H9 (cell line): Measurements from ENCODE around the gene KLHDC8A. TPM values are rescaled to one million over a fixed set of nuclear protein-coding genes. Genes with fewer than 3 reads are reported as not detected.

Experiments
- DNase-seq: peaks from one replicate; pipeline ENCODE4 v3.0.0-alpha.2; 2017
- H2AFZ ChIP-seq: one replicate; pipeline ENCODE4 v1.6.1; 2013; ENCODE audit warnings: mild to moderate bottlenecking, low read length, control low read depth, moderate library complexity
- H2AK5ac ChIP-seq: 2 replicates; pipeline ENCODE4 v1.6.1; 2013; ENCODE audit warnings: low read length, control low read depth, mixed read lengths; ENCODE audit not compliant: insufficient read length
- H2BK120ac ChIP-seq: one replicate; pipeline ENCODE4 v1.6.1; 2013; ENCODE audit warnings: low read depth, mild to moderate bottlenecking, low read length, control low read depth, inconsistent platforms; ENCODE audit not compliant: poor library complexity, severe bottlenecking
- H2BK12ac ChIP-seq: 2 replicates; pipeline ENCODE4 v1.6.1; 2013; ENCODE audit warnings: low read length, control low read depth, mixed read lengths, low read depth; ENCODE audit not compliant: insufficient read length
- H2BK15ac ChIP-seq: 2 replicates; pipeline ENCODE4 v1.6.1; 2013; ENCODE audit warnings: low read depth, low read length, control low read depth
- H2BK20ac ChIP-seq: one replicate; pipeline ENCODE4 v1.6.1; 2013; ENCODE audit warnings: low read depth, mild to moderate bottlenecking, low read length, control low read depth, inconsistent platforms; ENCODE audit not compliant: poor library complexity, severe bottlenecking
- H2BK5ac ChIP-seq: 2 replicates; pipeline ENCODE4 v1.6.1; 2013; ENCODE audit warnings: low read length, control low read depth, mixed read lengths; ENCODE audit not compliant: insufficient read length
- H3K14ac ChIP-seq: 2 replicates; pipeline ENCODE4 v1.6.1; 2013; ENCODE audit warnings: low read length, control low read depth; ENCODE audit not compliant: insufficient read depth
- H3K18ac ChIP-seq: 2 replicates; pipeline ENCODE4 v1.6.1; 2013; ENCODE audit warnings: low read depth, mild to moderate bottlenecking, mixed read lengths, low read length, control low read depth; ENCODE audit not compliant: insufficient read length
- H3K23ac ChIP-seq: 2 replicates; pipeline ENCODE4 v1.6.1; 2013; ENCODE audit warnings: low read length, control low read depth, mixed read lengths, low read depth; ENCODE audit not compliant: insufficient read length
- H3K23me2 ChIP-seq: 2 replicates; pipeline ENCODE4 v1.6.1; 2013; ENCODE audit warnings: low read depth, mild to moderate bottlenecking, mixed read lengths, low read length, control low read depth; ENCODE audit not compliant: insufficient read length, poor library complexity, severe bottlenecking
- H3K27ac ChIP-seq: 2 replicates; pipeline ENCODE4 v1.5.1; 2013; ENCODE audit warnings: low read length, control low read depth, mixed read lengths, low read depth; ENCODE audit not compliant: insufficient read length
- H3K27me3 ChIP-seq: 2 replicates; pipeline ENCODE4 v1.6.1; 2013; ENCODE audit warnings: low read length, control low read depth, inconsistent platforms; ENCODE audit not compliant: insufficient read depth
- H3K4ac ChIP-seq: 2 replicates; pipeline ENCODE4 v1.6.1; 2013; ENCODE audit warnings: low read depth, mild to moderate bottlenecking, control low read depth, inconsistent platforms, low read length, moderate library complexity
- H3K4me1 ChIP-seq: 2 replicates; pipeline ENCODE4 v1.6.1; 2013; ENCODE audit warnings: low read length, control low read depth, inconsistent platforms; ENCODE audit not compliant: insufficient read depth
- H3K4me2 ChIP-seq: 2 replicates; pipeline ENCODE4 v1.6.1; 2013; ENCODE audit warnings: low read length, control low read depth, mixed read lengths; ENCODE audit not compliant: insufficient read length, insufficient read depth
- H3K56ac ChIP-seq: 2 replicates; pipeline ENCODE4 v1.6.1; 2013; ENCODE audit warnings: low read depth, mild to moderate bottlenecking, mixed read lengths, low read length, control low read depth; ENCODE audit not compliant: insufficient read length
- H3K79me1 ChIP-seq: 2 replicates; pipeline ENCODE4 v1.6.1; 2013; ENCODE audit warnings: low read depth, mild to moderate bottlenecking, moderate library complexity, low read length, control low read depth, inconsistent platforms; ENCODE audit not compliant: insufficient read depth, poor library complexity, severe bottlenecking
- H3K79me2 ChIP-seq: 2 replicates; pipeline ENCODE4 v1.6.1; 2013; ENCODE audit warnings: low read length, control low read depth, inconsistent platforms; ENCODE audit not compliant: insufficient read depth
- H3K9ac ChIP-seq: 2 replicates; pipeline ENCODE4 v1.6.1; 2013; ENCODE audit warnings: low read length, control low read depth, mixed read lengths; ENCODE audit not compliant: insufficient read length; ENCODE audit errors: extremely low read depth
- H3K9me3 ChIP-seq: one replicate; pipeline ENCODE4 v1.6.1; 2013; ENCODE audit warnings: low read depth, low read length, inconsistent platforms; ENCODE audit not compliant: control insufficient read depth
- H3T11ph ChIP-seq: one replicate; pipeline ENCODE4 v1.6.1; 2013; ENCODE audit warnings: mild to moderate bottlenecking, low read length, control low read depth, inconsistent platforms
- H4K20me1 ChIP-seq: one replicate; pipeline ENCODE4 v1.6.1; 2013; ENCODE audit not compliant: control insufficient read depth, insufficient read length, insufficient read depth
- H4K5ac ChIP-seq: 2 replicates; pipeline ENCODE4 v1.6.1; 2013; ENCODE audit warnings: low read depth, mild to moderate bottlenecking, mixed read lengths, low read length, control low read depth; ENCODE audit not compliant: insufficient read length
- H4K8ac ChIP-seq: replicated peaks from 2 replicates; pipeline ENCODE4 v1.6.1; 2013; ENCODE audit warnings: low read length, control low read depth, mixed read lengths, low read depth; ENCODE audit not compliant: insufficient read length
- H4K91ac ChIP-seq: 2 replicates; pipeline ENCODE4 v1.6.1; 2013; ENCODE audit warnings: low read depth, mild to moderate bottlenecking, moderate library complexity, mixed read lengths, low read length, control low read depth; ENCODE audit not compliant: insufficient read length
- H3K27ac Mint-ChIP-seq, 3 experiments: 2 replicates in 2 of 3; 3 replicates in 1 of 3; pipeline ENCODE4 v1.8.0; 2020 to 2021; ENCODE audit warnings: mixed read lengths in 3 of 3, mild to moderate bottlenecking in 1 of 3, moderate library complexity in 1 of 3
- H3K27me3 Mint-ChIP-seq: 2 replicates; pipeline ENCODE4 v1.8.0; 2021; ENCODE audit warnings: low read depth, mild to moderate bottlenecking, moderate library complexity, mixed read lengths
- H3K36me3 Mint-ChIP-seq, 3 experiments: 2 replicates in 2 of 3; 3 replicates in 1 of 3; pipeline ENCODE4 v1.8.0; 2020 to 2021; ENCODE audit warnings: low read depth in 3 of 3, mixed read lengths in 3 of 3; ENCODE audit not compliant: insufficient read depth in 1 of 3
- H3K4me1 Mint-ChIP-seq, 2 experiments: 2 replicates each; pipeline ENCODE4 v1.8.0; 2020; ENCODE audit warnings: mixed read lengths in 2 of 2
- H3K4me3 Mint-ChIP-seq, 2 experiments: 2 replicates in 1 of 2; 3 replicates in 1 of 2; pipeline ENCODE4 v1.8.0; 2020 to 2021; ENCODE audit warnings: mild to moderate bottlenecking in 2 of 2, mixed read lengths in 2 of 2, moderate library complexity in 1 of 2
- H3K9me3 Mint-ChIP-seq, 2 experiments: 2 replicates in 1 of 2; 3 replicates in 1 of 2; pipeline ENCODE4 v1.8.0; 2020; ENCODE audit warnings: mild to moderate bottlenecking in 2 of 2, mixed read lengths in 2 of 2, moderate library complexity in 1 of 2
- WGBS: extraction: QIAGEN DNeasy Blood & Tissue Kit; methylation state at CpG from one replicate; pipeline ENCODE4 v1.1.7; 2013; ENCODE audit warnings: missing lambda C conversion rate, low lambda C conversion rate, mixed read lengths; ENCODE audit not compliant: insufficient read length; ENCODE audit errors: extremely low coverage; 5-methylcytosine and 5-hydroxymethylcytosine counted together
- total RNA-seq: library from RNA; stranded (reverse); gene quantifications from 2 replicates; pipeline ENCODE4 v1.2.1, GENCODE V29; 2021
- TF ChIP-seq, protein P1 (sequence below): fragments of 200-600 bp; sonication (generic); conservative IDR thresholded peaks from 3 replicates; pipeline ENCODE4 v1.8.0; 2021; ENCODE audit warnings: antibody characterized with exemption, mild to moderate bottlenecking

The KLHDC8A gene
- total RNA-seq, 1 experiment from 2014 or later, result 0.96 TPM

DNA sequence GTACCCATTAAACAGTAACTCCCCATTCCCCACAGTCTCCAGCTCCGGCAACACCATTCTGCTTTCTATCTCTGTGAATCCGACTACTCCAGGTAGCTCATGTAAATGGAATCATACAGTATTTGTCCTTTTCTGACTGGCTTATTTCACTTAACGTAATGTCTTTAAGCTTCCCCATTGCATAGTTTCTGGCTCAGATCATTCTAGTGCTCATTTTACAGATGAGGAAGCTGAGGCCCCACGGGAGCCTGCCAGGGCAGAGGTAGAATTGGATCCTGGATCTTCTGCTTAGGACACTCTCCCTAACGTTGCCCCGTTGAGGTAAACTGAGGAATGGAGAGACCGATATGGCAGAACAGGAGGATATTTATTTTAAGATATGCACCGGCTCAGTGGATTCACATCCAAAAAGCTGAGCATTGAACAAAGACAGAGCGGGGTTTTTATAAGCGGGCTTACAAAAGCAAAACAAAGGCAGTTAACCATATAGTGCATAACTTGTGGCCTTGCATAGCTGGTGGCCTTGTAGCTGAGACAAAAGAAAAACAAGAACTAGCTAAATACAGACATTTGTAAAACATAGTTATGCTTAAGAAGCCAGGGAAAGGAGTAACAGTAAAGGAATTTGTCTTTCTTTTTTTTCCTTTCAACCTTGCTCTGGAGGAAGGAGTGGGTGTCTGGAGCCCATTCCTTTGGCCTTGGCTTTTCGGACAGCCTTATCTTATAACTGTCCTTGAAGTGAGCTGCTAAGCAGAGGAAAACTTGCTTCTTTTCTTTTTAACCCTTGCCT, 15.3 kb upstream of the KLHDC8A start:
- Mint-ChIP-seq H3K9me3 (no peaks in the 10 kb centered on the region), H3K4me3 (no peak overlapping the region; a peak in 1 of 5 replicates), H3K27me3 (peaks cover 7% of the 10 kb centered on the region), H3K36me3 (no peaks in the 10 kb centered on the region), H3K27ac (no peak overlapping the region), H3K4me1 (peaks cover 53% of the 10 kb centered on the region in 2 experiments)
- H3K79me2 ChIP-seq, result no peaks in the 10 kb centered on the region
- no peak overlapping the region for H4K8ac ChIP-seq
- H2AK5ac ChIP-seq, result no peak overlapping the region
- H3K23ac ChIP-seq, result no peak overlapping the region
- no peak overlapping the region for H2BK20ac ChIP-seq
- H3K4me1 ChIP-seq, result peaks cover 21% of the 10 kb centered on the region; the same call in 1 of the 2 replicates
- no peak overlapping the region for H3K14ac ChIP-seq
- no peaks in the 10 kb centered on the region for H4K20me1 ChIP-seq
- H3K18ac ChIP-seq, result no peak overlapping the region
- H3K4me2 ChIP-seq, result no peak overlapping the region
- no peak overlapping the region for H4K91ac ChIP-seq
- no peak overlapping the region for H2AFZ ChIP-seq
- DNase-seq, result no peak
- H3K79me1 ChIP-seq, result no peaks in the 10 kb centered on the region
- TF ChIP-seq, protein P1, sequence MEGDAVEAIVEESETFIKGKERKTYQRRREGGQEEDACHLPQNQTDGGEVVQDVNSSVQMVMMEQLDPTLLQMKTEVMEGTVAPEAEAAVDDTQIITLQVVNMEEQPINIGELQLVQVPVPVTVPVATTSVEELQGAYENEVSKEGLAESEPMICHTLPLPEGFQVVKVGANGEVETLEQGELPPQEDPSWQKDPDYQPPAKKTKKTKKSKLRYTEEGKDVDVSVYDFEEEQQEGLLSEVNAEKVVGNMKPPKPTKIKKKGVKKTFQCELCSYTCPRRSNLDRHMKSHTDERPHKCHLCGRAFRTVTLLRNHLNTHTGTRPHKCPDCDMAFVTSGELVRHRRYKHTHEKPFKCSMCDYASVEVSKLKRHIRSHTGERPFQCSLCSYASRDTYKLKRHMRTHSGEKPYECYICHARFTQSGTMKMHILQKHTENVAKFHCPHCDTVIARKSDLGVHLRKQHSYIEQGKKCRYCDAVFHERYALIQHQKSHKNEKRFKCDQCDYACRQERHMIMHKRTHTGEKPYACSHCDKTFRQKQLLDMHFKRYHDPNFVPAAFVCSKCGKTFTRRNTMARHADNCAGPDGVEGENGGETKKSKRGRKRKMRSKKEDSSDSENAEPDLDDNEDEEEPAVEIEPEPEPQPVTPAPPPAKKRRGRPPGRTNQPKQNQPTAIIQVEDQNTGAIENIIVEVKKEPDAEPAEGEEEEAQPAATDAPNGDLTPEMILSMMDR, result no peak
- no peak overlapping the region for H2BK15ac ChIP-seq
- no peak overlapping the region for H3K27ac ChIP-seq
- no peak overlapping the region for H2BK12ac ChIP-seq
- H3K27me3 ChIP-seq, result no peaks in the 10 kb centered on the region
- H4K5ac ChIP-seq, result no peak overlapping the region
- no peak overlapping the region for H3K9ac ChIP-seq
- H3K4ac ChIP-seq, result no peak overlapping the region
- no peak overlapping the region for H2BK5ac ChIP-seq
- H3K56ac ChIP-seq, result no peak overlapping the region
- no peaks in the 10 kb centered on the region for H3K23me2 ChIP-seq
- no peak overlapping the region for H3T11ph ChIP-seq
- no peaks in the 10 kb centered on the region for H3K9me3 ChIP-seq
- H2BK120ac ChIP-seq, result no peak overlapping the region
- WGBS, result no CpG with 5 or more reads among the region's 11 CpGs
